CD4-positive, alpha-beta T cell treated with Interleukin-15 for 1 hour (primary cell): ENCODE data around the gene PCYT1A.
"Not testable (repeated sequence)": the region's sequence is repeated elsewhere in the genome, so short reads cannot be mapped to it uniquely, and the experiment has no call there.

Experiments used
- DNase-seq: peaks from one replicate; pipeline ENCODE4 v3.0.0-alpha.2; 2020

The PCYT1A gene

DNA sequence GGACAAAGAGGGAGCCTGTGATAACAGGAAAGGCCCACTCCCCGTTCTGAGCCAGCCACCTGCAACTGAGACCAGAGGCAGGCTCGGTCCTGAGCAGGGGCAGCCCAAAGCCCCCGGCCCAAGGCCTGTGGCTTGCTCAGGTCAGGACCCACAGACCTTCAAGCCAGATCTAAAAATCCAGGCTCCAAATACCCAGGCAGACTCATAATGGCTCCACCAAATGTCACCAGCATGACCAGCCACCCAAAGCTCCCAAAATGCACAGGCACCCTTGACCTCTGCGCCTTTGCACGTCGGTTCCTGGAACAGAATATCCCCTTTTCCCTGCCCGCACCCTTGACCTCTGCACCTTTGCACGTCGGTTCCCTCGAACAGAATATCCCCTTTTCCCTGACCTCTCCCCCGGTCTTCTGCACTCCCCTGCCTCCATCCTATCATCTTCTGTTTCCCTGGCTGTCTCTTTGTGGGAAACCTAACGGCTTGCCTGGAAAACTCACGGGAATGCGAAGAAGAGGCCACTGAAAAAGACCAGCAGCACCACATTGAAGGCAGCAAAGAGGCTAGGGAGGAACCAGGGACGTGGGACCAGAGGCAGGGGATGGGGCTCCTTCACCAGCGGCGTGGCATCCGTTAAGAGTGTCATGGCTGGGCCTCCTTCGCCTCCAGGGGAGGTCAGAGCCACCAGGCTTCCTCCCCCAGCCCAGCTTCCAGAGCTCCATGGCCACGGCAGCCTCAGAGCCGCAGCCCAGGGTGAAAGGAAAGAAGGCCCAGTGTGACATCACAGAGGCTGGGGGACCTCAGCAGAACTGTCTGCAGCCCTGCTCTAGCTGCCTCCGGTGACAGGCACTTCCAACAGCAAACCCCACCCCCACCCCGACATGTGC lies 76.6 kb downstream of the PCYT1A start, which contains the start of gene ZDHHC19:
Gene ZDHHC19, minus strand, starts transcription at position 728 of the 884 bp plus-strand sequence. Its CDS starts 85 bp downstream, at position 643.
- no peak for DNase-seq

GRCh38 chr3:196209944-196210672 lies 77.4 kb downstream of the PCYT1A start:
- DNase-seq = not testable (repeated sequence)

DNA sequence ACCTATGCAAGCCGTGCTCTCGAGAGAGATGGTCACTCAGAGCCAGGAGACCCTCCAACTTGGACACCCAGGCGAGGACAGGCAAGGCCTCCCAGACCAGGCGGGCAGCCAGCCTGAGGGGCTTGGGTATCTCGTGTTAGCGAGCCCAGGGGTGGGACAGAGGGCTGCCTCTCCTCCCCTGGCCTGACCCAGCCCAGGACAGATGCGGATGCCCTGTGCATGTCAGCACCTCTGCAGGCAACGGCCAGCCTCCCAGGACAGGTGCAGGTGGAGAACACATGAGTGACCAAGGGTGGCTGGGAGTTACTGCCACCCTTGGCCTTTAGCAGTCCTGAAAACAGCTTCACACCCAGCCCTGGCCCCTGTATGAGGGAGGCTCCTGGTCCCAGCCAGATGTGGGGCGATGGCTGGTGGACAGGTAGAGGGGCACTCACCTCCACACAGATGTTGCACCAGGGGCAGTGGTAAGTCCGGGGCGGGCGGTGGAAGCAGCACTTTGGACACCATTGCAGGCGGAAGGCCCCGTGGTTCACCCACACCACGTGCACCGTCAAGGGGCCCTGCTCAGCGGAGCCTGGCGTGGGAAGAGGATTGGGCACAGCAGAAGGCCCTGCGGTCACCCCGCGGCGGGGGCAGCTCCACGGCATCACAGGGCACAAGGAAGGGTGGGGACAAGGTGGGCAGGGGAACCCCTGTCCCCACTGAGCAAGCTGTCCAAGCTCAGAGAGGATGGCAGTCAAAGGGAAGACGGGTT lies 78.4 kb downstream of the PCYT1A start:
- DNase-seq = no peak

GRCh38 chr3:196207833-196208607 lies 79.5 kb downstream of the PCYT1A start:
- peak; percentile 84 for DNase-seq

DNA sequence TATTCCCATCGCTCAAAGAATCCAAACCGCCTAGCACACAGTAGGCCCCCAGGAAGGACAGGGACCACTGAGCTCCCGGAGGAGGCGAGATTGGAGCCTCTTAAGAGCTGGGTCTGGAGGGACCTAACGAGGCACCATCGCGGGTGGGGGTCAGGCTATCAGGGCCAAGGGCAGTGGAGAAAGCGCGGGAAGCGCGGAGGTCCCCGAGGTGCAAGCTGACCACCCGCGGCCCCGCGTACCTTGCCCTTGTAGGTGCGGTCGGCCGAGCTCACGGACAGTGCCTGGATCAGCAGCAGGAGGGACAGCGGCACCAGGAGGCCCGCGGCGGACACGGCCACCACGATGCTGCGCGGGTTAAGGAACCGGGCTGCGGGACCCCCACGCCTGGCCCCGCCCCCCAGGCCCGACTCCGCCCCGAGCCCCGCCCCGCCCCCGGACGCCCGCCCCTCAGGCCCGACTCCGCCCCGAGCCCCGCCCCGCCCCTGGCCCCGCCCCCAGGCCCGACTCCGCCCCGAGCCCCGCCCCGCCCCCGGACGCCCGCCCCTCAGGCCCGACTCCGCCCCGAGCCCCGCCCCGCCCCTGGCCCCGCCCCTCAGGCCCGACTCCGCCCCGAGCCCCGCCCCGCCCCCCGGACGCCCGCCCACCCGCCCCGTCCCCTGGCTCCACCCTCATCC lies 80.2 kb downstream of the PCYT1A start:
- DNase-seq = no peak

- DNase-seq = not testable (repeated sequence)
Measured at GRCh38 chr3:196205442-196206205, 81.9 kb downstream of the PCYT1A start.

DNA sequence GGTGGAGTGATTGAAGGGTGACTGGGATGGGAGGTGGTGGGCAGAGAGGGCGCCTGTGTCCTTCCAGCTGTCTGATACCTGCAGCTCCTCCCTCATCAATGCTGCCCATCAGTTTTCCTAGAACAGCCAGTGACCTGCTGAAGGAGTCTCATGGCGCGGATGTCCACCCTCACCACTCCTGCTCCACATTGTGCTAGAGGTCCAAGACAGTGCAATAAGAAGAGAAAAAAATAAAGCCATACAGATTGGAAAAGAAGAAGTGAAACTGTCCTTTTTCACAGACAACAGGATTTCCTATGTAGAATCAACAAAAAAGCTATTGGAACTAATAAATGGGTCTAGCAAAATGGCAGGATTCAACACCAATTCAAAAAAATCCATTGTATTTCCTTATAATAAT lies 83.7 kb downstream of the PCYT1A start:
- DNase-seq = no peak

DNA sequence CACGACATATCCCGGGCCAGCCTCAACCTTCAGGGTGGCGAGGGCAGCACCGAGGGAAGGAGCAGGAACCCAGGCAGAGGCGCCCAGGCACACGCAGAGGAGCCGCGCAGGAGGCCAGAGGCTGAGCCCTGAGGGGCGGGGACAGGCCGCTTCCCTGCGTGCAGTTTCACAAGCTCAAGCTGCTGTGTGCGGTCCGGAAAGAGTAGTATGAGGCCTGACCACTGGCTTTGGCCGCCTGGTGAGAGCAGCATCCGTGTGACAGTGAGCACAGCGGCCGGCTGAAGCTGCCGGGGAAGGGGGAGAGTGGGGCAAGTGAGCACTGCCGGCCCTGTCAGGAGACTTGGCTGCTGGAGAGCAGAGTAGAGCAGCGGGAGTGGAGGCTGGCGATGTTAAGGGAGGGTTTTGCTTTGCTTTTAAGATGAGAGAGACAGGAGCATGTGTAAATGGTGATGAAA lies 85.0 kb downstream of the PCYT1A start:
- peak; percentile 61 for DNase-seq

DNA sequence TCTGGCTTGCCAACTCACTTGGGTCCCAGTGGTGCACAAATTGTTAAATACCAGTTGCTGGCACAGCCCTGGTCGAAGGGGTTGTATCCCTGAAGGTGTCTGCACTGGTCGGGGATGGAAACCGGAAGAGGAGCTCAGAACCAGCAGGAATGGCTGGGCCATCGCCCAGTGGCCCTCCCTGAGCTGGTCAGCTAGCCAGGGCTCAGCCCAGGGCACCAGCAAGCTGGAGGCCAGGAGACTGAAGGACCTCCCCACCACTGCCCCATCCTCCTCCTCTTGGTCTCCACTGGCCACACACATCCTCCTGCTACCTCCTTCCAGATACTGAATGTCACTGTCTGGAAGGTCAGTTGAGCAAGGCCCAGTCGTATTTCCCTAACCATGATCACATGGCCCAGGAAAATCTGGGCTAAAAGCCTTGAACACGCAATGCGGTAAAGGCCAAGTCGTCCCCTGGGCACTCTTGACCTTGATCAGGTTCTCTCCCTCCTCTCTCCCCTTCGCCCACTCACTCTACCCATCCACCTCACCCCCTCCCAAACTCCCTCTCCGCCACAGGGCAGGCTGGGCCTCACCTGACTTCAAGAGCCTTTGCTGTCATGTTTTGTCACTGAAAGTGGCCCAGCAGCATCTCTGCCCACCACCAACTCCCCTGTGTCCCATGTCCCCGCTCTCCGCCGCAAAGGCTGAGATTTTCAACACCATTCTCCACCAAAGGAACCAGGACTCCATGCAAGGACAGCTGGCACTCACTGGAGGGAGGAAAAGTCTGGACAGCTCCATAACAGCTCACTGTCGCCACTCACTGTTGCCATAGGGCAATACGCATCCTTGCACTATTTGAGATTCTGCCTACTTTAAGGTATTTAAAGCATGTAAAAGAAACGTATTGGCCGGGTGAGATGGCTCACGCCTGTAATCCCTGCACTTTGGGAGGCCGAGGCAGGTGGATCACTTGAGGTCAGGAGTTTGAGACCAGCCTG lies 88.5 kb downstream of the PCYT1A start:
- DNase-seq = no peak

- DNase-seq = no peak
Measured at GRCh38 chr3:196198081-196198675, 89.3 kb downstream of the PCYT1A start.

GRCh38 chr3:196197524-196197923 lies 90.0 kb downstream of the PCYT1A start:
- DNase-seq = no peak

GRCh38 chr3:196195664-196196265 lies 91.8 kb downstream of the PCYT1A start:
- DNase-seq = no peak

DNA sequence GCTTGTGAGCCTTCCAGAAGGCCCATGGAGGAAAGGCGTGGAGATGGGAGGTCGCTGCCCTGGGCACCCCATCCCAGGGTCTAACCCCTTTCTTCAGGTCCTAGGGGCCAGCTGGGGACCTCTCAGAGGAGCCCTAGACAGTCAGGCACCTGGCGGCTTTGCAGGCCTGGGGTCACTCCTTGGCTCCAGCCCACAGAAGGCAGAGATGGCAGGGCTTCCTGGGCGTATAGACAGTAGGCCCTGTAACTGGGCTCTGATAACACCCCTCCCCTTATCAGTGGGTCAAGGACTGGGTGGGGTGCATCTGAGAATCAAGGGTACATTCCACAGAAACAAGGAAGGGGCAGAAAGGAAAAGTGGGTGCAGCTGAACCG lies 93.0 kb downstream of the PCYT1A start:
- DNase-seq = no peak

DNA sequence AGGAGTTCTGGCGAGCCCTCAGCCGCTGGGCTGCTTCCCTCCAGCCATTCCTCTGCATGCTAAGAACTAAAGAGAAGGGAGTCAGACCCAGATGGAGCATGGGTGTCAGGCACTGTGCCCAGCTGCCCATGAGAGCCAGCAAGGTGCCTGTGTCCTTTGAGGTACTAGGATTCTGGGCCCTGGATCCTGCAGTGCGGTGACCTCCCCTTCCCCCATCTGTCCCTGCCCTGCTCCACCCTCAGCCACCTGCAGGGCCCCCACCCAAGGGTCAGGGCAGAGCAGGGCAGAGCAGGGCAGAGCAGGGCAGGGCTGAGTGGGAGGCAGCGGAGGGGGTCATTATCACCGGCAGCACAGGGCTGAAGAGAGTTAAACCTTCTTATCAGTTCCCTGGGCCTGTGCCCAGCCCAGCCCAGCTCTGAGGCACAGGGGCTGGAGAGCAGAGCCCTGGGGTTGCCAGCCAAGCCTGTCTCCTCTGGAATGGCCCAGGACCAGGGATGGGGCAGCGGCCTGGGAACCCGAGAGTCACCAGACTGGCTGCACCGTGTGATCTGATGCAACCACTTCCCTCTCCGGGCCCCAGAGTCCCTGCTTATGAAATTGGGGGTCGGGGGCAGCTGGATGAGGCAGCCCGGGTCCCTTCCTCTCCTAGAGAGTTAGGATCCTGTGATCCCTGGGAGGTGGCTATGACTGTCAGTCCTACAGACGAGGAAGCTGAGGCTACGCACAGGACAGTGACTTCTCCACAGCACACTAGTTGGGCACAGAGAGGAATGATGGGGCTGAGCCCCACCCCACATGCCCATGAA lies 93.6 kb downstream of the PCYT1A start:
- peak; percentile 48 for DNase-seq

GRCh38 chr3:196193133-196193735 lies 94.3 kb downstream of the PCYT1A start:
- no peak for DNase-seq

DNA sequence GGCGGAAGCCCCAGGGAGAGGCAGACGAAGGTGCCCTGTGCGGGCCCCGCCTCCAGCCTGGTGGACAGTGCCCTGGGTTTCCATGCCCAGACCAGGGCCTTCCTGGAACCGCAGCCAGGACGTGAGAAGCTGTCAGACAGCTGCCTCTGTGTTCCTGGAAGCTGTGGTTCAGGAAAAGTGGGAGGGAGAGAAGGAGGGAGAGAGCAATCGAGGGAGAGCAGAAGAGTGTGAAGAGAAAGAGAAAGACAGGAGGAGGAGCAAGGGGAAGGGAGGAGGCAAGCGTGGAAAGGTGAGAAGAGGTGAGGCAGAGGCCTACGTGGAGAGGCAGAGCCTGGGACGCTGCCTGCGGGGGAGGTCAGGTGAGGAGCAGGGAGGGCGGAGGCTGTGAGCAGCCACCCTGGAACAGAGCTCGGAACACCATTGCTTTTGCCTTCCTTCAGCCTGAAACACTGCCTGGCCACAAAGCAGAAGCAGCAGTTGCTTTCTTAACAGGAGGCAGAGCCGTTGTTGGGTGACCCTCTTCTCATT lies 94.9 kb downstream of the PCYT1A start:
- DNase-seq = no peak

DNA sequence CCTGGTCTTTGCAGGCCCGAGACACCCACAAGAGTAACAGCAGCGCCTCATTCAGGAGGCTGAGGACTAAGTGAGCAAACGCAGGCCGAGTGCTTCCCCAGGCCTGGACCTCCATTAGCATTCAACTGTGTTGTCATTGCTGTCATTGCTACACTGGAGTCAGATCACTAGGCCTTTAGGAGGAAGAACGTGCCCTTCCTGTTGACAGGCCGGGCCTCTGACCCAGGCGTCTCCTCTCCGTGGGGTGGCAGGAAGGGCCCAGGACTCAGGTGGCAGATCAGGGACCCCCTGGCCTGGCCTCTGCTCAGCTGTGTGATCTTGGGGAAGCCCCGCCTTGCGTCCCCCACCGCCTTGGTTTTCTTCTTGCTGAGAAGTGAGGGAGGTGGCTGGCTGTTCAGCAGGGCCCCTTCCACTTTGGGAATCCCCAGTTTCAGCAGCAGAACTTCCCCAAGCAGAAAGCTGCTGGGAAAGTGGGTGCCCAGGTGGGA lies 95.4 kb downstream of the PCYT1A start:
- DNase-seq = peak; percentile 79
